Thyroid gland (tissue), 4 donors: Measurements from ENCODE around the gene SCGB1D2.

Source experiments
- POLR2A ChIP-seq, 2 donors: fragments of 450-650 bp; IDR thresholded peaks; one replicate each; pipeline ENCODE4 v1.6.1; 2017; ENCODE audit warnings: antibody characterized with exemption in 2 of 2, mild to moderate bottlenecking in 2 of 2, moderate library complexity in 1 of 2
- TF ChIP-seq, protein P1 (sequence below), 6 experiments: fragments of 200-600 bp in 3 of 6; fragments of 450-650 bp in 3 of 6; sonication (generic) in 3 of 6; IDR thresholded peaks; one replicate each; pipeline ENCODE4 v1.5.1; 2016 to 2019; ENCODE audit warnings: antibody characterized with exemption in 6 of 6, mild to moderate bottlenecking in 2 of 6, inconsistent platforms in 1 of 6, moderate library complexity in 1 of 6

DNA sequence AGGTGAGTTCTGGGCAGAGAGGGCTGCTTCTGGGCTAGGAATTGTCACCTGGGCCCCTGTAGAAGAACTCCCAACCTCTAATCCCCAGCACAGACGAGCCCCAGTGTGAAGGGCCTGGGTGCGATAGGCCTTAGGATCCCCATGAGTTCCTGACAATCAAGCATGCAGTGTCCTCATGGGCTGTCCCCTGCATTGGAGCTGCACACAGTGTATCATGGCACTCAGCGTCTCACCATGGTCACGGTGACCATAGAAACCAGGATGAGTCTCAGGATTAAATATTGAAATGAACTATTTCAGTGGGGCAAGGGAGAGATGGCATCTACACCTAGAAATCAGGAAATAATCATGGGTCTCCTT lies 33.3 kb upstream of the SCGB1D2 start:
- TF ChIP-seq, protein P1, sequence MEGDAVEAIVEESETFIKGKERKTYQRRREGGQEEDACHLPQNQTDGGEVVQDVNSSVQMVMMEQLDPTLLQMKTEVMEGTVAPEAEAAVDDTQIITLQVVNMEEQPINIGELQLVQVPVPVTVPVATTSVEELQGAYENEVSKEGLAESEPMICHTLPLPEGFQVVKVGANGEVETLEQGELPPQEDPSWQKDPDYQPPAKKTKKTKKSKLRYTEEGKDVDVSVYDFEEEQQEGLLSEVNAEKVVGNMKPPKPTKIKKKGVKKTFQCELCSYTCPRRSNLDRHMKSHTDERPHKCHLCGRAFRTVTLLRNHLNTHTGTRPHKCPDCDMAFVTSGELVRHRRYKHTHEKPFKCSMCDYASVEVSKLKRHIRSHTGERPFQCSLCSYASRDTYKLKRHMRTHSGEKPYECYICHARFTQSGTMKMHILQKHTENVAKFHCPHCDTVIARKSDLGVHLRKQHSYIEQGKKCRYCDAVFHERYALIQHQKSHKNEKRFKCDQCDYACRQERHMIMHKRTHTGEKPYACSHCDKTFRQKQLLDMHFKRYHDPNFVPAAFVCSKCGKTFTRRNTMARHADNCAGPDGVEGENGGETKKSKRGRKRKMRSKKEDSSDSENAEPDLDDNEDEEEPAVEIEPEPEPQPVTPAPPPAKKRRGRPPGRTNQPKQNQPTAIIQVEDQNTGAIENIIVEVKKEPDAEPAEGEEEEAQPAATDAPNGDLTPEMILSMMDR (IDR thresholded peaks at IDR 0.05), result no peak
- TF ChIP-seq POLR2A (IDR thresholded peaks at IDR 0.05), result no peak
